Thyroid gland (tissue), 4 donors: ENCODE measurements around the gene KRTAP5-7. TPM values are rescaled to one million over a fixed set of nuclear protein-coding genes. Genes with fewer than 3 reads are reported as not detected.

ENCODE experiments used
- DNase-seq, 2 donors: peaks; one replicate each; pipeline ENCODE4 v3.0.0-alpha.2; 2019
- H3K27ac ChIP-seq, 3 donors: fragments of 200-600 bp; sonication (generic); 1 replicate in 2 of 3; 2 replicates in 1 of 3; pipeline ENCODE4 v1.5.1; 2016 to 2019; ENCODE audit warnings: mild to moderate bottlenecking in 1 of 3, moderate library complexity in 1 of 3
- H3K27me3 ChIP-seq: fragments of 200-600 bp; sonication (generic); one replicate; pipeline ENCODE4 v1.5.1; 2019
- H3K36me3 ChIP-seq, 2 donors: fragments of 200-600 bp; sonication (generic); one replicate each; pipeline ENCODE4 v1.5.1; 2016 to 2019
- H3K4me1 ChIP-seq, 2 donors: fragments of 200-600 bp; sonication (generic); one replicate each; pipeline ENCODE4 v1.5.1; 2017 to 2019
- H3K4me3 ChIP-seq, 3 donors: fragments of 200-600 bp; sonication (generic); replicated peaks in 1 of 3; 1 replicate in 2 of 3; 2 replicates in 1 of 3; pipeline ENCODE4 v1.5.1; 2016; ENCODE audit warnings: mild to moderate bottlenecking in 1 of 3
- H3K9me3 ChIP-seq: fragments of 200-600 bp; sonication (generic); one replicate; pipeline ENCODE4 v1.5.1; 2017
- POLR2A ChIP-seq, 2 donors: fragments of 450-650 bp; IDR thresholded peaks; one replicate each; pipeline ENCODE4 v1.6.1; 2017; ENCODE audit warnings: antibody characterized with exemption in 2 of 2, mild to moderate bottlenecking in 2 of 2, moderate library complexity in 1 of 2
- WGBS, 2 donors: methylation state at CpG; one replicate each; pipeline ENCODE4 v1.1.5; 2017; 5-methylcytosine and 5-hydroxymethylcytosine counted together
- intact Hi-C: fragments of 100-400 bp; cut with DNase I; formaldehyde crosslinking; loops from one replicate; pipeline ENCODE4 v1.15.1; 2023
- total RNA-seq, 4 donors: library from RNA; depleted of rRNA; stranded (reverse); fragments of >200 nt; gene quantifications; one replicate each; pipeline ENCODE4 v1.2.3, GENCODE V29; 2016
- TF ChIP-seq, protein P1 (sequence below), 6 experiments: fragments of 200-600 bp in 3 of 6; fragments of 450-650 bp in 3 of 6; sonication (generic) in 3 of 6; IDR thresholded peaks; one replicate each; pipeline ENCODE4 v1.5.1; 2016 to 2019; ENCODE audit warnings: antibody characterized with exemption in 6 of 6, mild to moderate bottlenecking in 2 of 6, inconsistent platforms in 1 of 6, moderate library complexity in 1 of 6

The KRTAP5-7 gene
- total RNA-seq, 4 donors from 2014 or later, result 1.2 TPM; not detected in 3

GRCh38 chr11:71502026-71502425, 25.0 kb upstream of the KRTAP5-7 start:
- peaks cover 29 to 32% of the 10 kb centered on the region in 2 donors for H3K36me3 ChIP-seq
- H3K4me3 ChIP-seq, result no peak overlapping the region
- TF ChIP-seq POLR2A (IDR thresholded peaks at IDR 0.05), result no peak
- TF ChIP-seq, protein P1, sequence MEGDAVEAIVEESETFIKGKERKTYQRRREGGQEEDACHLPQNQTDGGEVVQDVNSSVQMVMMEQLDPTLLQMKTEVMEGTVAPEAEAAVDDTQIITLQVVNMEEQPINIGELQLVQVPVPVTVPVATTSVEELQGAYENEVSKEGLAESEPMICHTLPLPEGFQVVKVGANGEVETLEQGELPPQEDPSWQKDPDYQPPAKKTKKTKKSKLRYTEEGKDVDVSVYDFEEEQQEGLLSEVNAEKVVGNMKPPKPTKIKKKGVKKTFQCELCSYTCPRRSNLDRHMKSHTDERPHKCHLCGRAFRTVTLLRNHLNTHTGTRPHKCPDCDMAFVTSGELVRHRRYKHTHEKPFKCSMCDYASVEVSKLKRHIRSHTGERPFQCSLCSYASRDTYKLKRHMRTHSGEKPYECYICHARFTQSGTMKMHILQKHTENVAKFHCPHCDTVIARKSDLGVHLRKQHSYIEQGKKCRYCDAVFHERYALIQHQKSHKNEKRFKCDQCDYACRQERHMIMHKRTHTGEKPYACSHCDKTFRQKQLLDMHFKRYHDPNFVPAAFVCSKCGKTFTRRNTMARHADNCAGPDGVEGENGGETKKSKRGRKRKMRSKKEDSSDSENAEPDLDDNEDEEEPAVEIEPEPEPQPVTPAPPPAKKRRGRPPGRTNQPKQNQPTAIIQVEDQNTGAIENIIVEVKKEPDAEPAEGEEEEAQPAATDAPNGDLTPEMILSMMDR (IDR thresholded peaks at IDR 0.05), result no peak
- no peaks in the 10 kb centered on the region for H3K9me3 ChIP-seq
- H3K27me3 ChIP-seq, result no peaks in the 10 kb centered on the region
- no peak overlapping the region for H3K27ac ChIP-seq
- intact Hi-C loops, result no loop called here
- H3K4me1 ChIP-seq, result peaks cover 0 to 7% of the 10 kb centered on the region in 2 donors
- 93 to 94% methylated on average over 9 to 10 of the region's 10 CpGs for WGBS, 2 donors
- no peak for DNase-seq

- DNase-seq, result no peak
- no peak overlapping the region for H3K4me3 ChIP-seq
- H3K27ac ChIP-seq, result no peak overlapping the region
- peaks cover 0 to 7% of the 10 kb centered on the region in 2 donors for H3K4me1 ChIP-seq
- no peak for TF ChIP-seq POLR2A (IDR thresholded peaks at IDR 0.05)
- TF ChIP-seq, protein P1 (IDR thresholded peaks at IDR 0.05), result no peak
- H3K36me3 ChIP-seq, result peaks cover 21 to 25% of the 10 kb centered on the region in 2 donors
- 93 to 97% methylated on average over 9 to 15 of the region's 15 CpGs for WGBS, 2 donors
- intact Hi-C loops, result no loop called here
- H3K27me3 ChIP-seq, result no peaks in the 10 kb centered on the region
- H3K9me3 ChIP-seq, result no peaks in the 10 kb centered on the region
Observed at GRCh38 chr11:71502871-71503435, 24.1 kb upstream of the KRTAP5-7 start.

- intact Hi-C loops, result no loop called here
- TF ChIP-seq, protein P1 (IDR thresholded peaks at IDR 0.05), result no peak
- TF ChIP-seq POLR2A (IDR thresholded peaks at IDR 0.05), result no peak
- peaks cover 0 to 7% of the 10 kb centered on the region in 2 donors for H3K4me1 ChIP-seq
- H3K27me3 ChIP-seq, result no peaks in the 10 kb centered on the region
- H3K27ac ChIP-seq, result no peak overlapping the region
- H3K36me3 ChIP-seq, result peaks cover 8 to 9% of the 10 kb centered on the region in 2 donors
- H3K4me3 ChIP-seq, result no peak overlapping the region
- no peaks in the 10 kb centered on the region for H3K9me3 ChIP-seq
- WGBS, 2 donors, result 65 to 84% methylated on average over 10 of the region's 10 CpGs
- no peak for DNase-seq
Observed at GRCh38 chr11:71504531-71504930, 22.5 kb upstream of the KRTAP5-7 start.

DNA sequence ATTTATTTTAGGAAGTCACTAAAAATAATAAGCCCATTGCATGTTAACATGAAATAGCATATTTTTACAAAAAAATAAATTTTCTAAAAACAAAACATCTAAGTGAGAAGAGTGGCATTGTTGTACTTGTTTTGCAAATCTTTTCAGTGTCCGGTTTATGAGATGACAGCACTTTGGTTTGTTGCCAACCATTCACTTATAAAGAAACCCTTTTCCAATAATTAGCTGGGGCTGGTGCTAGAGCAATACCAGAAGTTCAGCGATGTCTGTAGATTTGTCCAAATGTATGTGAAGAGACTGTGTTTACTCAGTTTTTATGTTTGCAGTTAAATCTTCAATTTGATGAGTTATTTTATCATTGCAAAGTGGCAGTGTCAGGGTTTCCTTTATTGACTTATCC, 22.1 kb upstream of the KRTAP5-7 start:
- H3K27me3 ChIP-seq, result no peaks in the 10 kb centered on the region
- H3K4me3 ChIP-seq, result no peak overlapping the region
- H3K9me3 ChIP-seq, result no peaks in the 10 kb centered on the region
- intact Hi-C loops, result no loop called here
- H3K36me3 ChIP-seq, result peaks cover 5% of the 10 kb centered on the region in 2 donors
- H3K4me1 ChIP-seq, result peaks cover 0 to 7% of the 10 kb centered on the region in 2 donors
- no peak overlapping the region for H3K27ac ChIP-seq
- TF ChIP-seq, protein P1 (IDR thresholded peaks at IDR 0.05), result no peak
- no peak for TF ChIP-seq POLR2A (IDR thresholded peaks at IDR 0.05)
- no peak for DNase-seq
- WGBS, 2 donors, result 78 to 83% methylated on average over 2 of the region's 2 CpGs

- WGBS, 2 donors, result 92 to 93% methylated on average over 9 of the region's 9 CpGs
- H3K27me3 ChIP-seq, result no peaks in the 10 kb centered on the region
- no peak for DNase-seq
- intact Hi-C loops, result no loop called here
- no peak overlapping the region for H3K27ac ChIP-seq
- no peak overlapping the region for H3K4me3 ChIP-seq
- peaks cover 0 to under 1% of the 10 kb centered on the region in 2 donors for H3K4me1 ChIP-seq
- peaks cover 4 to 5% of the 10 kb centered on the region in 2 donors for H3K36me3 ChIP-seq
- no peak for TF ChIP-seq POLR2A (IDR thresholded peaks at IDR 0.05)
- TF ChIP-seq, protein P1 (IDR thresholded peaks at IDR 0.05), result no peak
- H3K9me3 ChIP-seq, result no peaks in the 10 kb centered on the region
Observed at GRCh38 chr11:71505781-71506180, 21.3 kb upstream of the KRTAP5-7 start.
